ENCODE measurements around the gene OR8B12.
"Not testable (repeated sequence)": the region's sequence is repeated elsewhere in the genome, so short reads cannot be mapped to it uniquely, and the experiment has no call there.

OR8B12 gene

GRCh38 chr11:124519850-124520549 lies 23.5 kb downstream of the OR8B12 start:
- DNase-seq: no peak

DNA sequence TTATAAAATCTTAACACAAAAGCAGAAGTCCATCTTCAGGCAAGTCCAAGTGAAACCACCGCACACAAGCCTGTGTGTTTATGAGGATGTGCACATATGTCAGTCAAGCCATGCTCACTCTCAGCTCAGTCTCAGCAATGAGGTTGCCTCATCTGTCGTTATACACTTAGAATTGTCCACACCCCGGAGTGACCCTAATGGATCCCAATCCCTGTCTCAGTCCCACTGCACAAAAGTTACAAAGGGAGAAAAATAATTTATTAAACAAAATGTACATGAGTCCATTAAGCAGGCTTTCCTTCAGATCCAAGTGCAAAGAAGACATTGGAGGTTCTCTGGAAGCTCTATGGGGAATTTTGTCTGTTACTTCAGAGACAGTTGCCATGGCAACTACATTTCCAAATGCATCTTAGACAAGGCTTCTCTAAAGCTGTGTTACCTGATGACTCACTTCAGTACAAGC lies 24.4 kb downstream of the OR8B12 start:
- no peak for DNase-seq

- DNase-seq: no peak
These were observed 26.1 kb downstream of the OR8B12 start for GRCh38 chr11:124517314-124517713.

DNA sequence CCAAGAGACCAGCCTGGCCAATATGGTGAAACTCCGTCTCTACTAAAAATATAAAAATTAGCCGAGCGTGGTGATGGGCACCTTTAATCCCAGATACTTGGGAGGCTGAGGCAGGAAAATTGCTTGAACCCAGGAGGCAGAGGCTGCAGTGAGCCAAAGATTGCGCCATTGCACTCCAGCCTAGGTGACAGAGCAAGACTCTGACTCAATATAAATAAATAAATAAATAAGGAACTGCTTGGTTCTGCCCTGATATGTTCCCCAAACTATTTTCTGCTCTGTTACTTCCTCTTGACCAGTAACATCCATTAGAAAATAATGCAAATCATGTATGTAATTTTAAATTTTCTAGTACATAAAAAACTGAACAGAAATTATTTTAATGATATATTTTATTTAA lies 28.8 kb downstream of the OR8B12 start:
- not testable (repeated sequence) for DNase-seq

DNA sequence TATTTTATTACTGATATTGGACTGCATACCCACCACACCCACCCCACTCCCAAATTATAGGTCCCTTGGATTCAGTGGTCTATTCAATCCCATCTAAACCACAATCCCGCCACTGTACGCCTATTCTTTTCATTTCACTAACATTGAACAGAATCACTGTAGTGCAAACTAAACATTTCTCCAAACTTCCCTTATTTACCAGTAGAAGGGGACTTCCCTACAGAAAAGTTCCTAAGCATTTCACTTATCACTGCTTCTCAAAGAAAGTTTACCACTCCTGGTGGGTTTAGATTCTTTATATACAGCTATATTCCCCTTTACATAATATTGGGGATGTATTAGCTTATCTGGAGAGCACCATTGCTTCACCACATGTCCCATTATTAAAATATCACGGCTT lies 29.3 kb downstream of the OR8B12 start:
- no peak for DNase-seq

- no peak for DNase-seq
These were observed 31.7 kb downstream of the OR8B12 start for GRCh38 chr11:124511745-124512144.

DNA sequence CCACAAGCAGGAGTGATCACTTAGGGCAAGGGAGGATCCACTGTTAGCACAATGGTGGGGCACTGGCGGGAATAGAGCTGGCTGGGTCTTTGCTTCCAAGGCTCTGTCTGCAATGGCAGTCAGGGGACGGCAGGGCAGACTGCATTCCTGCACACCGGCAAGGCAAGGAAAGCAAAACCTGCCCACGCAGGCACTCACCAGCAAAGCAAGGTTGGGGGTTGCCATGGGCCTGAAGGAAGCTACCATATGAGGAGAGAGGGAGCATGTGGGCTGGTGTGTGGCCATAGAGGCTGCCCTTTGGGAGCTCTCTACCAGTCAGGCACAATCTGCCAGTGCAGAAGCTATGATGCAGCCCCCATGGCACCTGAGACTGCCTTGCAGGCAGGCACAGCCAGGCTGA lies 33.2 kb downstream of the OR8B12 start:
- DNase-seq: no peak

DNA sequence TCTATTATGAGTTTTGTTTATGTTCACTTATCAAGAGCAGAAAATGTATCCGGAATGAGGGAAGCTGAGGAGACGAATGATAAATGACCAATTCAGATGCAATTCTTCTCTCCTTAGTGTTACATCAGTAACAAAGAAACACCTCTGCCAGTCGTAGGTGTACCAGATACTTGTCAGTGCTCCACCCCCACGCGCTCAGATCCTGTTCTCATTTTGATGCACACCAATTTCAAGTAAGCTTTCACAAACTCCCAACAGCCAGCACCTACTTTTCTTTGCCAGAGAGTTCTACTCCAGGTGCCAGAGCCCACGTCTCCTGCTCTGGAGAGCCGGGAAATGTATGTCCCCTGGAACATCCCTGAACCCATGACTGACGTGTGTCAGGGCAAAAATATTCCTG lies 43.7 kb downstream of the OR8B12 start:
- DNase-seq: no peak

DNA sequence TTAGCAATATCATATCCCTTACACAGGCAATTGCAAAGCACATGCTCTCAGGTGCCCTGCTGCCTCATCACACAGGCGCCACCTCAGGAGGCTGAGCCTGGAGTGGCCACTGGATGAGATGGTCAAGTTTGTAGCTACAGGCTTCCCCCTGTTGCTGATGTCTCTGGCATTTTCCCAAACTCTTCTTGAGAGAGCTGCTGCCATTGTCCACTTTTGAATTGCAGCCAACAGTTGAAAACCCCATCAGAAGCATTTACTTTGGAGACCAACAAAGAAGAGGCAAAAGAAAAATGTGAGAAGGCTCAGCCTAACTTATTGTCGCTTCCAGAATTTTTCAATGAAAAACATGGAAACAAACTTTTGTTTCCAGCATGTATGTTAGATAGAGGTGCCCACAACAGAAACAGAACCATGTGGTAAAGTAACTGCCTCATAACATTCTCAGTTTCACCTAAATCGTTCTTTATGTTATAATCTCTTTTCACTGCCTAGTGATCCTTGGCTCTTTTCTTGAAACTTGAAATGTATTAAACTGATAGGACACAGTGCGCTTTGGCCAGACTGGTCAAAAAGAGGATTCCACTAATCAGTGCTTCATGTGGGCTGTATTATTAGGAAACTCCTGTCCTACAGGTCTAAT lies 50.3 kb downstream of the OR8B12 start:
- DNase-seq: no peak

Data from fibroblast of skin of right quadriceps (primary cell).